Measurements from ENCODE around the gene SAXO1.

DNA sequence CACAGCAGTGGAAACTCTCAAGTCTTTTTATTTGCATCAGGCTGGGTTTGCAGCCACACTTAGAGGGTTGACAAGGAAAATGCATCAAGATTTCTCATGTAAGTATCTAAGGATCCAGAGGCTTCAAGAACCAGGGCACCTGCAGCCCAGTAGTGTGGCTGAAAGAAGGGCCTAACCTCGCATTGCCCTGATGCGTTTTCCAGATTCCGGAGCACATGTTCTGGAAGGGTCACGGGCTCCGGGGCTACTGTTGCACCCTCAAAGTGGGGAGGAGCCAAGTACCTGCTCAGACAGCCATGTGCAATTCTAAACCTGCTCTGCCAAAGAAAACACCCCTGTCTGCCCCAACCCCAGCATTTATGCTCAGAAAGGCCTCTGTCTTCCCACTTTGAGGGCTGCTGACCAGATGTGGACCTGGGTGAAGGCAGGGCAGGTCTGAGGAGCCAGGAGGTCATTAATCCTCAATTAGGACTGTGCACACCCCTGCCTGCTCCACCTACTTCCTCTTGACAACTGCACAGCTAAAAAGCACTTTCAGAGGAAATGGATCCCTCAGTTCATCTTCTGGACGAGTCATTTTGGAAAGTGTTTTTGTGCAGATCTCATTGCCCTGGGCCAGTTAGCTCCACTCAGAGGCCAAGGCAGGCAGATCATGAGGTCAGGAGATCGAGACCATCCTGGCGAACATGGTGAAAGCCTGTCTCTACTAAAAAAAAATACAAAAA is 110.7 kb downstream of the SAXO1 start:
- TF ChIP-seq TAF1 (IDR thresholded peaks at IDR 0.05; ENCODE audit: borderline replicate concordance, insufficient read depth, low read length) (no peak), POLR2AphosphoS5 (IDR thresholded peaks at IDR 0.05; ENCODE audit: low read depth, low read length) (no peak)
